Gastroesophageal sphincter (tissue), 4 donors: ENCODE data around the gene ATXN7. TPM values are rescaled to one million over a fixed set of nuclear protein-coding genes. Genes with fewer than 3 reads are reported as not detected.

ENCODE experiments used
- ATAC-seq: fragments of 150-250 bp; one replicate; pipeline ENCODE4 v1.9.1; 2016; ENCODE audit warnings: mild to moderate bottlenecking, moderate library complexity
- H3K27ac ChIP-seq, 4 donors: fragments of 200-600 bp; sonication (generic) in 3 of 4; 1 replicate in 3 of 4; 2 replicates in 1 of 4; pipeline ENCODE4 v1.5.1; 2016 to 2019
- H3K27me3 ChIP-seq: fragments of 200-600 bp; sonication (generic); one replicate; pipeline ENCODE4 v1.5.1; 2019
- H3K36me3 ChIP-seq, 2 donors: fragments of 200-600 bp; sonication (generic); one replicate each; pipeline ENCODE4 v1.5.1; 2019; ENCODE audit warnings: control low read depth in 1 of 2
- H3K4me1 ChIP-seq, 3 donors: fragments of 200-600 bp; sonication (generic); 1 replicate in 2 of 3; 2 replicates in 1 of 3; pipeline ENCODE4 v1.5.1; 2016 to 2019; ENCODE audit warnings: control low read depth in 2 of 3
- H3K4me3 ChIP-seq, 2 donors: fragments of 200-600 bp; sonication (generic); one replicate each; pipeline ENCODE4 v1.5.1; 2019; ENCODE audit warnings: mild to moderate bottlenecking in 1 of 2, moderate library complexity in 1 of 2
- H3K9me3 ChIP-seq, 3 donors: fragments of 200-600 bp; sonication (generic); one replicate each; pipeline ENCODE4 v1.5.1; 2017 to 2019; ENCODE audit warnings: control low read depth in 2 of 3
- CTCF ChIP-seq, 4 experiments: fragments of 200-600 bp in 2 of 4; fragments of 450-650 bp in 2 of 4; sonication (generic) in 1 of 4; IDR thresholded peaks; one replicate each; pipeline ENCODE4 v1.5.1; 2017 to 2019; ENCODE audit warnings: antibody characterized with exemption in 4 of 4, mild to moderate bottlenecking in 2 of 4, moderate library complexity in 2 of 4
- EP300 ChIP-seq: sonication (generic); formaldehyde crosslinking; IDR thresholded peaks from one replicate; pipeline ENCODE4 v1.6.1; 2017; ENCODE audit warnings: antibody characterized with exemption, mild to moderate bottlenecking
- POLR2A ChIP-seq, 2 donors: fragments of 450-650 bp; IDR thresholded peaks; one replicate each; pipeline ENCODE4 v1.6.1; 2017; ENCODE audit warnings: antibody characterized with exemption in 2 of 2, mild to moderate bottlenecking in 2 of 2, moderate library complexity in 1 of 2
- POLR2AphosphoS5 ChIP-seq: sonication (generic); formaldehyde crosslinking; IDR thresholded peaks from one replicate; pipeline ENCODE4 v1.6.1; 2017; ENCODE audit warnings: antibody characterized with exemption
- WGBS, 2 donors: methylation state at CpG; one replicate each; pipeline ENCODE4 v1.1.5; 2018; ENCODE audit warnings: low coverage in 1 of 2; 5-methylcytosine and 5-hydroxymethylcytosine counted together
- total RNA-seq, 4 donors: library from RNA; depleted of rRNA; stranded (reverse); fragments of >200 nt; gene quantifications; one replicate each; pipeline ENCODE4 v1.1.0, GENCODE V29; 2016

Gene ATXN7
- total RNA-seq, 4 donors from 2014 or later: 15.5 to 36.3 (median 19.8) TPM

DNA sequence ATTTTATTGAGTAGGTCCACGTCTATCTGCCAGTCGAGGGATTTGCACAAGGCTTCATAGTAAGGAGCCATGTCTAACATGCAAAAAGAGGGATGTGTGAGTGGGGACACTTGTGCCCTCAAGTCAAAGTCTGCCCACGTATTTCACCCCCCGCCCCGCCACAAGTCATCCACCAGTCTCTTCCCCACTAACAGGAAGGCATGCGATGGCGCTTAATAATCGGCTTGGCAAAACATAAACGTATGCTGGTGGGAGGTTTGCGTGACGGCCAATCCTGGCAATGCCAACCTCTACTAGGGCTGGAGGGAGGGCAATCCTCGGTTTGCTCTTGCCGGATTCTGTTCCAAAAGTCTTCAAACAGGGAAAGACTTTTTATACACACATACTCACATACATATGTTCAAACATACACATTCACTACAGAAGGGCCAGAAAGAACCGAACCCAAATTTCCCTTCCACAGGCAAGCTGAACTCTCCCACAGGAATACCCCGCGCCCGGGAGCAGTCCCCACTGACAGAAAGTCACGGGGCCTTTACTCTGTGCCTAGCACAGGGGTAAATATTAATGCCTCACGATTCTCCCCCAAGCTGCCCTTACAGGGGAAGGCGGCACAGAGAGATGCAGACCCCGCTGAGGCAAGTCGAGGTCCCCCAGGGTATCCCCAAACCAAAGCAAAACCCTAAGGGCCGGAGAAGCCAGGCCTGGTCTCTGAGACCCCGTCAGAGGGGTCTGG lies 159.0 kb downstream of the ATXN7 start:
- TF ChIP-seq EP300: no peak
- H3K36me3 ChIP-seq: peaks cover 4 to 40% of the 10 kb centered on the region in 2 donors
- peaks cover 7 to 46% (median 11%) of the 10 kb centered on the region in 3 donors for H3K4me1 ChIP-seq
- peak overlapping the region; percentile 79 to 88 for H3K4me3 ChIP-seq
- WGBS, 2 donors: 0 to 36% methylated on average over 5 to 12 of the region's 24 CpGs
- peak overlapping the region; percentile 54 to 90 (median 88) for H3K27ac ChIP-seq
- H3K27me3 ChIP-seq: no peaks in the 10 kb centered on the region
- ATAC-seq: peak; percentile 2
- no peaks in the 10 kb centered on the region for H3K9me3 ChIP-seq

GRCh38 chr3:64023187-64023860 lies 159.7 kb downstream of the ATXN7 start, which contains the start of gene PSMD6:
PSMD6 (minus strand) TSS chr3:64023494; CDS start chr3:64023419, 75 bp downstream.
- peak within 1 kb of the TSS; percentile 54 to 90 (median 88) for H3K27ac ChIP-seq
- H3K36me3 ChIP-seq: peaks cover 4 to 32% of the 10 kb centered on the region in 2 donors
- peaks cover 7 to 39% (median 11%) of the 10 kb centered on the region in 3 donors for H3K4me1 ChIP-seq
- no peaks in the 10 kb centered on the region for H3K27me3 ChIP-seq
- H3K9me3 ChIP-seq: no peaks in the 10 kb centered on the region
- peak; percentile 97 for ATAC-seq
- WGBS, 2 donors: 3 to 26% methylated on average over 3 to 14 of the region's 59 CpGs
- H3K4me3 ChIP-seq: peak within 1 kb of the TSS; percentile 79 to 88
- TF ChIP-seq POLR2AphosphoS5 (peak; percentile 65), CTCF (IDR thresholded peaks at IDR 0.05) (peak; percentile 98 to 100 (median 99)), POLR2A (IDR thresholded peaks at IDR 0.05) (peak in 1 of 2 donors; percentile 41), EP300 (no peak)

GRCh38 chr3:64023861-64024223 lies 160.2 kb downstream of the ATXN7 start:
- peaks cover 7 to 39% (median 11%) of the 10 kb centered on the region in 3 donors for H3K4me1 ChIP-seq
- H3K27me3 ChIP-seq: no peaks in the 10 kb centered on the region
- H3K9me3 ChIP-seq: no peaks in the 10 kb centered on the region
- ATAC-seq: no peak
- peak overlapping the region in 3 of 4 donors; percentile 88 to 90 (median 89) for H3K27ac ChIP-seq
- H3K4me3 ChIP-seq: peak overlapping the region in 1 of 2 donors; percentile 88
- H3K36me3 ChIP-seq: peaks cover 4 to 27% of the 10 kb centered on the region in 2 donors
- TF ChIP-seq POLR2A (IDR thresholded peaks at IDR 0.05): no peak
- no peak for TF ChIP-seq POLR2AphosphoS5
- no peak for TF ChIP-seq EP300
- TF ChIP-seq CTCF (IDR thresholded peaks at IDR 0.05): no peak
- WGBS, 2 donors: 61 to 71% methylated on average over 5 of the region's 5 CpGs

DNA sequence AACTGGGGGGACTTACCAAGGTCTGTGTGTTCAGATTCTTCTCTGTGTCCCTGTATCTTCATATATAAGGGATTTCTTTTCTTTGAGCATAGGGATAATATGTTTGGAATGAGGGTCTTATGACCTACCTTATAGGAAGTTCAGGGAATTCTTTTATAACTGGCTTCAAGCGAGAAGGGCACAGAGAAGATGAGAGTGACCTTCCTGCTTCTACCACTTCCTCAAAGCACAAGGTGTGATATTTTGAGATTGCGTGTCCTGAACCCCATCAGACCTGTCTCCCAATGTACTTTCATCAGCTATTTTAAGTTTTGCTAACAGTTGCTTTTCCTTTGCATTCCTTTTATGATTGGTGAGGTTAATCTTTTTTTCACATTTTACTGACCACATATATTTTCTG lies 162.7 kb downstream of the ATXN7 start:
- Histone ChIP-seq H3K4me1 (peaks cover 6 to 33% (median 11%) of the 10 kb centered on the region in 3 donors), H3K36me3 (peaks cover 0 to 2% of the 10 kb centered on the region in 2 donors), H3K27me3 (no peaks in the 10 kb centered on the region), H3K27ac (no peak overlapping the region), H3K4me3 (no peak overlapping the region), H3K9me3 (no peaks in the 10 kb centered on the region)
- WGBS, 2 donors: 90 to 92% methylated on average over 2 of the region's 2 CpGs
- TF ChIP-seq CTCF (IDR thresholded peaks at IDR 0.05): no peak
- TF ChIP-seq EP300: no peak
- TF ChIP-seq POLR2A (IDR thresholded peaks at IDR 0.05): no peak
- no peak for TF ChIP-seq POLR2AphosphoS5
- no peak for ATAC-seq

DNA sequence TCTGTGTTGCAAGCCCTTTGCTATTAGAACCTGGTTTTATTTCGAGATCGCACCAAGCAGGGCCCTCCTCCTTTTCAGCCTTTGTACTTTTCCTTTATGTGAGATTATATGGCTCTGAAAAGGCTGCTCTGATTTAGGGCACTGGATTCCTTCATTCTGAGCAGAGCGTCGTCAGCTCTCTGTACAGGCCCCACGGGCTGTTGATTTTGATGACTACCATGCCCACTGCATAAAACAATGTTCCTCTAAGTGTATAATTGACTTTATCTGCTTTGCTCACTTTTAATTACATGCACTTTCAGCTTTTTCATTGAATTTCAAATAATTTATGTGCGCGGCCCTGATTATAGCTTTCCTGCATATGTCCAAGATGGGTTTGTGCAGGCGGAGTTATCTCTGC lies 164.0 kb downstream of the ATXN7 start:
- WGBS, 2 donors: 76 to 89% methylated on average over 5 to 8 of the region's 8 CpGs
- no peak for ATAC-seq
- Histone ChIP-seq H3K27me3 (no peaks in the 10 kb centered on the region), H3K9me3 (no peaks in the 10 kb centered on the region), H3K4me1 (peaks cover 0 to 32% (median 2%) of the 10 kb centered on the region in 3 donors), H3K4me3 (no peak overlapping the region), H3K36me3 (no peaks in the 10 kb centered on the region), H3K27ac (no peak overlapping the region)
- TF ChIP-seq EP300 (no peak), POLR2AphosphoS5 (no peak), CTCF (IDR thresholded peaks at IDR 0.05) (no peak), POLR2A (IDR thresholded peaks at IDR 0.05) (no peak)
